Brain microvascular endothelial cell (primary cell): Measurements from ENCODE around the gene HSPB2.
"Not testable (repeated sequence)": the region's sequence is repeated elsewhere in the genome, so short reads cannot be mapped to it uniquely, and the experiment has no call there.

Source experiments
- DNase-seq: peaks from one replicate; pipeline ENCODE4 v3.0.0-alpha.2; 2020
- H3K27ac ChIP-seq: fragments of 250-450 bp; sonication (Bioruptor Pico); 2 replicates; pipeline ENCODE4 v1.5.1; 2020; ENCODE audit warnings: mild to moderate bottlenecking, moderate library complexity
- H3K27me3 ChIP-seq: fragments of 250-450 bp; sonication (Bioruptor Pico); replicated peaks from 2 replicates; pipeline ENCODE4 v1.5.1; 2020; ENCODE audit warnings: mild to moderate bottlenecking
- H3K36me3 ChIP-seq: fragments of 250-450 bp; sonication (Bioruptor Pico); replicated peaks from 2 replicates; pipeline ENCODE4 v1.5.1; 2020; ENCODE audit warnings: mild to moderate bottlenecking
- H3K4me3 ChIP-seq: 2 replicates; pipeline ENCODE4 v1.5.1; 2011; ENCODE audit warnings: low read depth, mild to moderate bottlenecking, control low read depth, low read length, moderate library complexity
- in situ Hi-C: cut with HindIII; loops from 2 replicates; pipeline ENCODE4 v1.10.0; 2017; ENCODE audit warnings: low sequenced_read_pairs, low pct_ligation_motif_present
- TF ChIP-seq, protein P1 (sequence below): IDR thresholded peaks from 2 replicates; pipeline ENCODE4 v1.5.1; 2011; ENCODE audit warnings: low read depth, mild to moderate bottlenecking, moderate library complexity, low read length, control low read depth, inconsistent platforms; ENCODE audit errors: missing control alignments

HSPB2 gene

DNA sequence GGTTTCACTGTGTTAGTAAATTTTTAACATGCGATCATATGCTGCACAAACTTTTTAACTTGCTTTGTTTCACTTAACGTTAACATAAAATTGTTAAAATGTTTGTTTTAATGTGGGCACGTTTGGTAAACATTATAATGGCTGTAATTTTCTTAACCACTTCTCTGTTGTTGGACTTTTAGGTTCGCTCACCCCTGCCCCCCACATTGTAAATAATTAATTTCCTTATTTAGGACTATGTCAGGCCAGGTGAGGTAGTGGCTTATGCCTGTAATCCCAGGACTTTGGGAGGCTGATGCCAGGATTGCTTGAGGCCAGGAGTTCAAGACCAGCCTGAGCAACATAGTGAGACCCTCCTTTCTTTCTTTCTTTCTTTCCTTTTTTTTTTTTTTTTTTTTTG lies 17.9 kb downstream of the HSPB2 start:
- Histone ChIP-seq H3K27ac (no peak overlapping the region), H3K27me3 (no peaks in the 10 kb centered on the region), H3K36me3 (no peaks in the 10 kb centered on the region), H3K4me3 (no peak overlapping the region)
- TF ChIP-seq, protein P1, sequence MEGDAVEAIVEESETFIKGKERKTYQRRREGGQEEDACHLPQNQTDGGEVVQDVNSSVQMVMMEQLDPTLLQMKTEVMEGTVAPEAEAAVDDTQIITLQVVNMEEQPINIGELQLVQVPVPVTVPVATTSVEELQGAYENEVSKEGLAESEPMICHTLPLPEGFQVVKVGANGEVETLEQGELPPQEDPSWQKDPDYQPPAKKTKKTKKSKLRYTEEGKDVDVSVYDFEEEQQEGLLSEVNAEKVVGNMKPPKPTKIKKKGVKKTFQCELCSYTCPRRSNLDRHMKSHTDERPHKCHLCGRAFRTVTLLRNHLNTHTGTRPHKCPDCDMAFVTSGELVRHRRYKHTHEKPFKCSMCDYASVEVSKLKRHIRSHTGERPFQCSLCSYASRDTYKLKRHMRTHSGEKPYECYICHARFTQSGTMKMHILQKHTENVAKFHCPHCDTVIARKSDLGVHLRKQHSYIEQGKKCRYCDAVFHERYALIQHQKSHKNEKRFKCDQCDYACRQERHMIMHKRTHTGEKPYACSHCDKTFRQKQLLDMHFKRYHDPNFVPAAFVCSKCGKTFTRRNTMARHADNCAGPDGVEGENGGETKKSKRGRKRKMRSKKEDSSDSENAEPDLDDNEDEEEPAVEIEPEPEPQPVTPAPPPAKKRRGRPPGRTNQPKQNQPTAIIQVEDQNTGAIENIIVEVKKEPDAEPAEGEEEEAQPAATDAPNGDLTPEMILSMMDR = no peak
- no peak for DNase-seq
- in situ Hi-C loops = no loop called here

DNA sequence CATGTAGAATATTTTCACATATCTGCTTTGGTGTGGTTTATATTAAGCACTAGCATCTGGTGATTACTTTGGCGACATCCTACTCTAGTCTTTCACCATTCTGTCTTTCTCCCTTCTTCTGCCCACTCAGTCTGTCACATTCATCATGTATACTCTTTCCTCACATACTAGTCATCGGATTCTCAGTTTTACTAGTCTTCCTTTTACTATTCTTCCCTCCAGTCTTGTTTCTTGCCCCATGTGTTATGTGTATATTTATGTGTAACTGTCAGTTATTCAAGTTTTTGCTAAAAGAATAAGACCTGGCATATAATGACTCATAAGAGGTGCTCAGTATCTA lies 20.0 kb downstream of the HSPB2 start:
- Histone ChIP-seq H3K36me3 (no peaks in the 10 kb centered on the region), H3K27ac (no peak overlapping the region), H3K27me3 (no peaks in the 10 kb centered on the region), H3K4me3 (no peak overlapping the region)
- in situ Hi-C loops = no loop called here
- TF ChIP-seq, protein P1 = no peak
- DNase-seq = no peak

DNA sequence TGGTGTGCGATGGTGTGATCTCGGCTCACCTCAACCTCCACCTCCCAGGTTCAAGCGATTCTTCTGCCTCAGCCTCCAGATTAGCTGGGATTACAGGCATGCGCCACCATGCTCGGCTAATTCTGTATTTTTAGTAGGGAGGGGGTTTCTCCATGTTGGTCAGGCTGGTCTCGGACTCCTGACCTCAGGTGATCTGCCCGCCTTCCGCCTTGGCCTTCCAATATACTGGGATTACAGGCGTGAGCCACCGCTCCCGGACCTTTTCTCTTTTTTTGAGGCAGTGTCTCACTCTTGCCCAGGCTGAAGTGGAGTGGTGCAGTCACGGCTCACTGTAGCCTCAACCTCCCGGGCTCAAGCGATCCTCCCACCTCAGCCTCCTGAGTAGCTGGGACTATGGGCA lies 20.6 kb downstream of the HSPB2 start:
- H3K27me3 ChIP-seq, in situ Hi-C loops, DNase-seq, H3K4me3 ChIP-seq, H3K36me3 ChIP-seq, H3K27ac ChIP-seq: not testable (repeated sequence)

DNA sequence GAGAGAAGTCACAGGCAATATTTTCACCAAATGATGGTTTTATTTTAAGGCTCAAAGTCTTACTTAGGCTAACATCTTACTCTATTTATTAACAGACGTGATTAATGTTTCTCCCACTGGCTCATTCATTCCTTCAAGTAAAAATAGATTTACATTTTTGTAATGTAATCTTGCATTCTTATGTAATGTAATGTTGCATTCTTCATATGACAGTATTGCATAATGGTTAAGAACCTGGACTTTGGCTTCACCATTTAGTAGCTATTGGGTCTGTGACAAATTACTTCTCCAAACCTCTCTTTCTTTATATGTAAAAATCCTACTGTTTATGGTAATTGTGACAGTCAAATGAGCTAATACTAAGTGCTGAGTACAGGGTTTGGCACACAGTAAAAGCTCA lies 21.3 kb downstream of the HSPB2 start:
- in situ Hi-C loops = no loop called here
- DNase-seq = no peak

DNA sequence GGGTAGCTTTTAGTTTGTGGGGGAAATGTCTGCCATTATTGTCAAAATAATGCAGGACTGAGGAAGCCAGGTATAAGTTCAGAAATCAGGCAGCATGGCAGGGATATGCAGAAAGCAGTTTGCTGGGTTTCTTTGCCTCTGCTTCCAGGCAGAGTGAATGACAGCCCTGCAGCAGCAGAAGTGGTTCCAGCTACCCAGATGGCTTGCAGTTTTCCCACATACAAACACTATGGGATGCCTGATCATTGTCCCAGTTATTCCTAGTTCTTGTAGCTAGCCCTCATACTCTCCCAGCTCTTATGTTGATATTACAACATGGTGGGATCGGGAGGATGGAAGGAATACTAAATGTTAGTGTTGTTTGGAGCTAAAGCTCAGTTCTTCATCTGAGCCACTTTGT lies 21.8 kb downstream of the HSPB2 start:
- no peak overlapping the region for H3K27ac ChIP-seq
- no peaks in the 10 kb centered on the region for H3K27me3 ChIP-seq
- no peak for DNase-seq
- no peaks in the 10 kb centered on the region for H3K36me3 ChIP-seq
- no peak overlapping the region for H3K4me3 ChIP-seq
- TF ChIP-seq, protein P1 = no peak
- in situ Hi-C loops = no loop called here

More for the DNA sequence above, 21.3 kb downstream of the HSPB2 start:
- Histone ChIP-seq H3K27ac (no peak overlapping the region), H3K4me3 (no peak overlapping the region), H3K36me3 (no peaks in the 10 kb centered on the region), H3K27me3 (no peaks in the 10 kb centered on the region)
- TF ChIP-seq, protein P1 = no peak

DNA sequence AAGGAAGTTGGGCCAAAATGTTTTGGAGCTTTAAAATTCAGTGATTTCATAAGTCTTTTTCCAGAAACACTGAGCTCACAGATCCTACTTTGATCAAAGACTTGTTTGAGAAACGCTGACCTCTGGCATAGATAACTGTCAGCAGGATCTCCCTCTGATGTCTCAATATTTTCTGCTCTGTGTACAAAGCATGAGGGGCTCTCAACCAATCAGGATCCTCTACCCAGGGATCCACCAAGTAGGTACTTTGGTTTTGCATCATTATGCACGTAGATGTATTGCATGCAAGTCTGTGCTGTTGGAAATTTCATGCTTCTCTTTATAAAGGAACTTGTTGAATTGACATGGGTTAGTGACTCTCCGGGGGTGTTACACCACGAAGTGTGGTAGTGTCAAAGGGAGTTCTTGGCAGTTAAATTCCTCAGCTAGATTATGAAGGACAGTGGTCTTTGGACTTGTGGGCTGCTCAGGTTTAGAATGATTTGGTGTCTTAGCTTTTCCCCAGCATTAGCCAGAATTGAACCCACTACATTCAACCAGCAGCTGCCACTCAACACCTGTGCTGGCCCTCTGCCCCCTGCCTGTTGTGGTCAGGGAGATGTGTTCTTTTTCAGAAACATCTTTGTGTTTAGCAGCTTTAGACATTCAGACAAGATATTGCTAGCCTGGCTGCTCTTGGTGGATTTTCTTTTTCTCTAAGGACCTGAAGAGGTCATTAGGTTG lies 22.9 kb downstream of the HSPB2 start:
- H3K4me3 ChIP-seq = no peak overlapping the region
- H3K27ac ChIP-seq = no peak overlapping the region
- no peaks in the 10 kb centered on the region for H3K36me3 ChIP-seq
- in situ Hi-C loops = no loop called here
- H3K27me3 ChIP-seq = no peaks in the 10 kb centered on the region
- TF ChIP-seq, protein P1 = no peak
- DNase-seq = no peak
